ENCODE measurements around the gene SLC26A9. TPM values are rescaled to one million over a fixed set of nuclear protein-coding genes. Genes with fewer than 3 reads are reported as not detected.

SLC26A9 gene
- total RNA-seq, 1 experiment from 2014 or later = not detected

DNA sequence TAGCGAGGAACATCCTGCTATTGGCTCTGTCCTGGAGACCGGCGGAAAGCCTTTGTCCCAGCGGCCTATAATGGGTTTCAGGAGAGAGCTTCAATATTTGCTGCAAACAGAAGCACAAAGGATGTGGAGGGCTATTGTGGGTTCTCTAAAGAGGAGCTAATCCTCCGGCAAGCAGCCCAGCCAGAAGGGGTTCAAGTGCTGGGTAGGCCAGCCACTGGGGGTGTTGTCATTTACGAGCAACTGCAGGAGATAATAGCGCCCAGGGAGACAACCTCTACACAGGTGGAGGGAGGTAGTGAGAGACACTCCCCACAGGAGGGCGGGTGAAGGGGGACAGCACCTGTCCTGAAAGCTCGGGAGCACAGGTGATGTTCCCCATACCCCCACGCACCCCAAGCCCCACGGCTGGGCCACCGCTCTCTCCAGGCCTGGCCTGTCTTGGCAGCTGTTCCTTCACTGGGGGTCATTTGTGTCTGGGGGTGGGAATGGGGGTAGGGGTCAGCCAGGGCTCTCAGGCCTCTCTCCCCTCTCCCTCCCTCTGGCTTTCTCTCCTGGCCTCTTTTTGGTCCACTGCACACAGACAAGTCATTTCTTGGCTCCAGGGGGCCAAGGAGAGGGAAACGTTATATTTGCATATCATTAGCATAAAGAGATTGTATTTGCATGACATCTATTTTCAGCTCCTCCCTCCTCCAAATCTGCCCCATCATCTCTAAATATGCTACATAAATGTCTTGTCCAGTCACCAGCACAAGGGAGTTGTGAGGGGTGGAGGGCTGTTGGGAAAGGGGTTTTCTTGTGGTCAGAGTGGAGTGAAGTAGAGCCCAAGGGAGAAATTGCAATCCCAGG is 22.0 kb upstream of the SLC26A9 start:
- BruUV-seq (replicated peaks) = no TSS peak

DNA sequence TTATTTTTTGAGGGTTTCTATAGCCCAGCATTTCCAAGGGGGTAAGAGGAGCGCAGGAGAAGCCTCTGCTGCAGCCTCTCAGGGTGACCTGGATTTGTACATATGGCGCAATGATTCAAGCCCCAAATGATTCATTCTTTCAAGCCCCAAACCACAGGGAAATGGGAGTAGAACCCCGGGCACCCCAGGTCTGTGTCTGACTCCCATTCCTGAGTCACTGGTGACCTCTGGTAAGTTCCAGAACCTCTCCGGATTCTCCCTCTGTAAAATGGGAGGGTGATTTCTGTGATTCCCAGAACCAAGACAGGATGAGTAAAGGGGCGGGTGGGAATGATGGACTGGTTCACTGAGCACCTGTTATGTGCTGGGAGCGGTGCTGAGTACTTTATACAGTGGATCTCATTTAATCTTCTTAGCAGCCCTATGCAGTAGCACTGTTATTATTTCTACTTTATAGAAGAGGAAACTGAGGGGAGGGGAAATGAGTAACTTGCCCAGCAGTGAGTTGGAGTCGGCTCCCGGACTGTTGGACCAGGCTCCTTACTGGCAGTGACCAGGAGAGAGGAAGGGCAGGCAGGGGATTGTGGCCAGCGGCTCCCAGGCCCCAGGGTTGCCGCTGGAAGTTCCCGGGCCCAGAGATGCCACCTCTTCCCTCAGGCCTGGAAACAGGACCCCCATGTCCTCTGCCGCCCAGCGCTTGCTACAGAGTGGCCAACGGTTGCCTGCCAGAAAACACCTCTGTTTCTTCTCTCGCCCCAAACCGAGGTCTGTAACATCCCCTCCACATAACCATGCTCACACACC is 20.3 kb upstream of the SLC26A9 start:
- Histone ChIP-seq H3K9ac (ENCODE audit: low read length) (no peak overlapping the region), H3K4me3 (ENCODE audit: low read length) (no peak overlapping the region), H3K9me2 (replicated peaks; ENCODE audit: low read length) (no peaks in the 10 kb centered on the region), H3K27me3 (ENCODE audit: low read length) (peaks cover 28% of the 10 kb centered on the region), H4K20me1 (ENCODE audit: low read length) (no peaks in the 10 kb centered on the region), H3K4me1 (ENCODE audit: insufficient read depth, low read length) (peaks cover 5% of the 10 kb centered on the region; the same call in 1 of the 2 replicates), H3K27ac (ENCODE audit: low read length) (no peak overlapping the region), H3K79me2 (ENCODE audit: low read length) (no peaks in the 10 kb centered on the region), H3K36me3 (ENCODE audit: low read depth, low read length) (no peaks in the 10 kb centered on the region), H3K9me3 (ENCODE audit: low read length) (no peaks in the 10 kb centered on the region), H3K4me2 (ENCODE audit: low read length) (no peak overlapping the region), H2AFZ (ENCODE audit: low read length) (no peak overlapping the region), H3F3A (ENCODE audit: low read length, unreplicated experiment) (no peaks in the 10 kb centered on the region)
- no TSS peak for BruUV-seq (replicated peaks)
- POLR2A ChIA-PET (ENCODE audit: unreplicated experiment) = no interaction called here
- DNase-seq (peak; percentile 22), ATAC-seq (no peak)
- TF ChIP-seq EZH2phosphoT487 (IDR thresholded peaks at IDR 0.05; ENCODE audit: borderline replicate concordance, low read length) (no peak), EZH2 (IDR thresholded peaks at IDR 0.05; ENCODE audit: low read length, unreplicated experiment) (no peak)
- CTCF ChIA-PET = interaction anchor here (1.2 kb wide), 1 partner anchor 14 kb away, joined by 3 read pairs; no protein-coding TSS in a partner anchor
- intact Hi-C loops (cut with micrococcal nuclease) = no loop called here

More for the DNA sequence above, 22.0 kb upstream of the SLC26A9 start:
- Histone ChIP-seq H3K9me3 (ENCODE audit: low read length) (no peaks in the 10 kb centered on the region), H3K27me3 (ENCODE audit: low read length) (peaks cover 11% of the 10 kb centered on the region), H3K9ac (ENCODE audit: low read length) (no peak overlapping the region), H3K4me2 (ENCODE audit: low read length) (no peak overlapping the region), H3K36me3 (ENCODE audit: low read depth, low read length) (no peaks in the 10 kb centered on the region), H2AFZ (ENCODE audit: low read length) (no peak overlapping the region), H3K27ac (ENCODE audit: low read length) (no peak overlapping the region), H4K20me1 (ENCODE audit: low read length) (no peaks in the 10 kb centered on the region), H3K9me2 (replicated peaks; ENCODE audit: low read length) (no peaks in the 10 kb centered on the region), H3K79me2 (ENCODE audit: low read length) (no peaks in the 10 kb centered on the region), H3F3A (ENCODE audit: low read length, unreplicated experiment) (no peaks in the 10 kb centered on the region), H3K4me1 (ENCODE audit: insufficient read depth, low read length) (peaks cover 5% of the 10 kb centered on the region; the same call in 1 of the 2 replicates), H3K4me3 (ENCODE audit: low read length) (no peak overlapping the region)
- CTCF ChIA-PET = interaction anchor here (0.6 to 1.2 kb wide), 2 partner anchors 12 to 19 kb away, joined by 3 read pairs; no protein-coding TSS in a partner anchor
- TF ChIP-seq EZH2 (IDR thresholded peaks at IDR 0.05; ENCODE audit: low read length, unreplicated experiment) (no peak), EZH2phosphoT487 (IDR thresholded peaks at IDR 0.05; ENCODE audit: borderline replicate concordance, low read length) (no peak)
- TF ChIP-seq, protein P1, sequence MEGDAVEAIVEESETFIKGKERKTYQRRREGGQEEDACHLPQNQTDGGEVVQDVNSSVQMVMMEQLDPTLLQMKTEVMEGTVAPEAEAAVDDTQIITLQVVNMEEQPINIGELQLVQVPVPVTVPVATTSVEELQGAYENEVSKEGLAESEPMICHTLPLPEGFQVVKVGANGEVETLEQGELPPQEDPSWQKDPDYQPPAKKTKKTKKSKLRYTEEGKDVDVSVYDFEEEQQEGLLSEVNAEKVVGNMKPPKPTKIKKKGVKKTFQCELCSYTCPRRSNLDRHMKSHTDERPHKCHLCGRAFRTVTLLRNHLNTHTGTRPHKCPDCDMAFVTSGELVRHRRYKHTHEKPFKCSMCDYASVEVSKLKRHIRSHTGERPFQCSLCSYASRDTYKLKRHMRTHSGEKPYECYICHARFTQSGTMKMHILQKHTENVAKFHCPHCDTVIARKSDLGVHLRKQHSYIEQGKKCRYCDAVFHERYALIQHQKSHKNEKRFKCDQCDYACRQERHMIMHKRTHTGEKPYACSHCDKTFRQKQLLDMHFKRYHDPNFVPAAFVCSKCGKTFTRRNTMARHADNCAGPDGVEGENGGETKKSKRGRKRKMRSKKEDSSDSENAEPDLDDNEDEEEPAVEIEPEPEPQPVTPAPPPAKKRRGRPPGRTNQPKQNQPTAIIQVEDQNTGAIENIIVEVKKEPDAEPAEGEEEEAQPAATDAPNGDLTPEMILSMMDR (conservative IDR thresholded peaks at IDR 0.05; ENCODE audit: low read depth, low read length) = no peak
- ATAC-seq (no peak), DNase-seq (no peak)
- intact Hi-C loops (cut with micrococcal nuclease) = no loop called here
- POLR2A ChIA-PET (ENCODE audit: unreplicated experiment) = no interaction called here

DNA sequence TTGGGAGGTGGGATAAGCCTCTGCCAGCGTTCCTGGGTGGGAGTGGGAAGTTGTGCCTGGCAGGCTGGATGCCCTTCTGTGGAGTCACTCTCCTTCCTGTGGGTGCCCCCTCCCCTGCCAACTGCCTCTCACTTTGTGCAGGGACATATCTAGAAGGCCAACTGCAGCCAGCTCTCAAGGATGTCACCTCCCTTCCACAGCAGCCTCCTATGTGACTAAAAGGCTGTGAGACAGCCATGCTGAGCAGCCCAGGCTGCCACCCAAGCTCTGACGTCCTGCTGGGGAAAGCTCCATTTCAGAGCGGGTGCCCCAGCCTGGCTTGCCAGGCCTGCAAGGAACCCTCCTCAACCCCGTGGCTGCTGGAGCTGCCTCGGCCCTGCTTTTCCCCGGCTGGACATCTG is 19.6 kb upstream of the SLC26A9 start:
- Histone ChIP-seq H2AFZ (ENCODE audit: low read length) (no peak overlapping the region), H3F3A (ENCODE audit: low read length, unreplicated experiment) (no peaks in the 10 kb centered on the region), H3K4me3 (ENCODE audit: low read length) (no peak overlapping the region), H3K9ac (ENCODE audit: low read length) (no peak overlapping the region), H3K4me2 (ENCODE audit: low read length) (no peak overlapping the region), H3K36me3 (ENCODE audit: low read depth, low read length) (no peaks in the 10 kb centered on the region), H3K27me3 (ENCODE audit: low read length) (peaks cover 31% of the 10 kb centered on the region), H4K20me1 (ENCODE audit: low read length) (no peaks in the 10 kb centered on the region), H3K9me3 (ENCODE audit: low read length) (no peaks in the 10 kb centered on the region), H3K9me2 (replicated peaks; ENCODE audit: low read length) (no peaks in the 10 kb centered on the region), H3K27ac (ENCODE audit: low read length) (no peak overlapping the region), H3K79me2 (ENCODE audit: low read length) (no peaks in the 10 kb centered on the region), H3K4me1 (ENCODE audit: insufficient read depth, low read length) (peaks cover 5% of the 10 kb centered on the region; the same call in 1 of the 2 replicates)
- TF ChIP-seq EZH2phosphoT487 (IDR thresholded peaks at IDR 0.05; ENCODE audit: borderline replicate concordance, low read length) (no peak), EZH2 (IDR thresholded peaks at IDR 0.05; ENCODE audit: low read length, unreplicated experiment) (no peak)
- TF ChIP-seq, protein P1 (conservative IDR thresholded peaks at IDR 0.05; ENCODE audit: low read depth, low read length) = no peak
- BruUV-seq (replicated peaks) = no TSS peak
- no peak for DNase-seq
- no peak for ATAC-seq
- POLR2A ChIA-PET (ENCODE audit: unreplicated experiment) = no interaction called here
- intact Hi-C loops (cut with micrococcal nuclease) = no loop called here
- CTCF ChIA-PET = no interaction called here
